Stimulated activated CD8-positive, alpha-beta memory T cell treated with anti-CD3 and anti-CD28 coated beads, Interleukin-7, amount 100 ng/mL, for 4 hours (primary cell): ENCODE data around the gene ATP6AP1.
"Not testable (repeated sequence)": the region's sequence is repeated elsewhere in the genome, so short reads cannot be mapped to it uniquely, and the experiment has no call there.

ENCODE experiments used
- DNase-seq, 2 donors: peaks; one replicate each; pipeline ENCODE4 v3.0.0-alpha.2; 2020; ENCODE audit warnings: low read depth in 2 of 2

Gene ATP6AP1

DNA sequence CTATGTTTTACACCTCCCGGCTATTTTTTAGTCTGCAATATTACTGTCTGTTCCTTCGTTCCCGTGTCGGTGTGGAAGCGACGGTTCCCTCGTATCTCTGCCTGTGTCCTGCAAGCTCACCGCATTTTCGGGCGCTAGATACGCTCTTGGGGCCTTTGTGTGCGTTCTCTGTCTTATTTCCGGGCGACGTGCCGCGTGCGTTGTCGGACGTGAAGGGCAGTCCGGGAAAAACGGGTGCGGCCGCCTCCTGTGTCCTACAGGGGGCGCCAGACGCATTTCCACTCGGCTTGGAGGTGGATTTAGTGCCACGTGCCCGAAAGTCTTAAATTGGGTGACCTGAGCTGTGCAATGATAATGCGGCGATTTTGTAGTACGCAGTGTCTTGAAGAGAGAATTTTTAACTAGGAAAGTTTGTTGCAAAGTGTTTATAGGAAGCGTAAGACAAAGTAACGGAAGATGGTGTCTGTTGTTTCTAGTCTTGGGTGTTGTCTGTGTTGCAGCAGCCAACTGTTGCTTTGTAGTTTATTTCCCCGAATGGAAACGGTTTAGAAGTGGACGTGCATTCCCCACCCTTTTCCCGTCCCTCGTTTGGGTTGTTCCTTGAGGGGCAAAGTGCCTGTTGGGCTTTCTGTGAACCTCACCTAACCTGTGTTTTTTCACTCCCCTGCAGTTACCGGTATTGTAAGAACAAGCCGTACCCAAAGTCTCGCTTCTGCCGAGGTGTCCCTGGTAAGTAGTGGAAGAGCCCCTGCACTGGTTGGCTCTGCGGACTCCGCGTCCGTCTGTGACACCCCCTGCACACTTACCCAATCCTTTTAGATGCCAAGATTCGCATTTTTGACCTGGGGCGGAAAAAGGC is 29.6 kb upstream of the ATP6AP1 start:
- peak; percentile 66 to 73 for DNase-seq

DNA sequence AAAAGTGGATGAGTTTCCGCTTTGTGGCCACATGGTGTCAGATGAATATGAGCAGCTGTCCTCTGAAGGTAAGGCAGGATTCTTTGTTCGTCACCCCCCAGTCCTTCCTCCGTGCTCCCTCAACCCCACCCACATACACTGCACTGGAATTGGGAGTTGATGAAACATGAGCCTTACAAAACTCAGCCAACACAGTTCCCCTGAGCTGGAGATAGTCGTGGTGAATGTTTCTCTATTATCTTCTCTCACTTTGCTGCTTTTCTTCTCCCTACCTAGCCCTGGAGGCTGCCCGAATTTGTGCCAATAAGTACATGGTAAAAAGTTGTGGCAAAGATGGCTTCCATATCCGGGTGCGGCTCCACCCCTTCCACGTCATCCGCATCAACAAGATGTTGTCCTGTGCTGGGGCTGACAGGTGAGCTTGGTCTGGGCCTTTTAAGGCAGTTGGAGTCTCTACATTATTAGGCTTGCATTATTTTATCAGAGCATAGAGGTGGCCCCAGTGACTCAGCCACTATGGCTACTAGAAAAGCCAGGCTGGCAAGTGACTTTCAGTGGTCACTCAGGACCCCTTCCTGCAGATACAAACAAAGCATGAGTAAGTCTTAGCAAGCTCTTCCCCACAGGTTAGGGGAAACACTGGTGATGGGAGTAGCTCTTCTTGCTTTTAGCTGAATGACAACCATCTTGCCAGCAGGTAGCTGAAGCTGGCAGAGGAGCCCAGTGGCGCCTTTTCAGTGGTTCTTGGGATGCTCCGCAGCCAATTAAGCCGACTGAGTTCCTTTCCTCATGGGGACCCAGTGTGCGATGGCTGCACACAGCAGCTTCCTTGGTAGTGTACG is 28.7 kb upstream of the ATP6AP1 start:
- DNase-seq = no peak

DNA sequence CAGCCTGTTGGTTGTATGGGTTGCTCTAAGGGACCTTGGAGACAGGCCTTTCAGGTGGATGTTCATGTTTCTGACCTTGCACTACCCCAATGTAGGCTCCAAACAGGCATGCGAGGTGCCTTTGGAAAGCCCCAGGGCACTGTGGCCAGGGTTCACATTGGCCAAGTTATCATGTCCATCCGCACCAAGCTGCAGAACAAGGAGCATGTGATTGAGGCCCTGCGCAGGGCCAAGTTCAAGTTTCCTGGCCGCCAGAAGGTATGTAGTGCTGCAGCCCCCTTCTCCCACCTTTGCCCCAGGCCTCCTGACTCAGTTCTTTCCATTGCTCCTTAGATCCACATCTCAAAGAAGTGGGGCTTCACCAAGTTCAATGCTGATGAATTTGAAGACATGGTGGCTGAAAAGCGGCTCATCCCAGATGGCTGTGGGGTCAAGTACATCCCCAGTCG is 28.1 kb upstream of the ATP6AP1 start:
- DNase-seq = not testable (repeated sequence)

DNA sequence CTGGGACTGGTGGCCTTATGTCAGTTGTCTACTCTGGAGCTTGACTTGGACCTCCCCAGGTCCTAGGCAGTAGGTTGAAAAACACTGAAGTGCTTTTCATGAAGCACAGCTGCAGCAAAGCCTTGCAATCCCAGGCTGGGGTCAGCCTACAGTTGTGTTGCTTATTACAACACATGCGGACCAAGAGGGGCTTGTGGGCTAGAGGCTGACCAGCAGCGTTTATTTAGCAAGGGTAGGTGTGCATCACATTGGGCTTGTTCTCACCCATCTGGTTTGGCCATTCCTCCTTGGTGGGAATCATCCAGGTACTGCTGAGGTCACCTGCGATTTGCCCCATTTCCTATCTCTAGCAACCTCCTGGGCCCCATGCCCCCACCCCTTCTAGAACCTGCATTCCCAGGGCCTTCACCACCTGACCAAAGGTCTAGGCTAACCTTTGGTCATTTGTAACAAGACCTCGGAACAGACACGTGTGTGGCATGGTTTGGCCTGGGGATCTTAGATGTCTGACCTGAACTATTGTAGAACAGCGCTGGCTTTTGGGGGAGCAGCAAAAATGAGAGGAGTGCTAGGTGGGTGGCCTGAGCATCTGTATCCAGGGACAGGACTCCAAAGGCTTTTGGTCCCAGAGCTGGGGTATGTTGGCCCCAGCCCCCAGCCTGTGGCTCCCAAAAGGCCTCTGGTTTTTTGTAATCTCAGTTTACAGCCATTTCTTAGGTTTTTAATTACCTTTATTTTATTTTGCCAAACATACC is 27.3 kb upstream of the ATP6AP1 start:
- no peak for DNase-seq

DNA sequence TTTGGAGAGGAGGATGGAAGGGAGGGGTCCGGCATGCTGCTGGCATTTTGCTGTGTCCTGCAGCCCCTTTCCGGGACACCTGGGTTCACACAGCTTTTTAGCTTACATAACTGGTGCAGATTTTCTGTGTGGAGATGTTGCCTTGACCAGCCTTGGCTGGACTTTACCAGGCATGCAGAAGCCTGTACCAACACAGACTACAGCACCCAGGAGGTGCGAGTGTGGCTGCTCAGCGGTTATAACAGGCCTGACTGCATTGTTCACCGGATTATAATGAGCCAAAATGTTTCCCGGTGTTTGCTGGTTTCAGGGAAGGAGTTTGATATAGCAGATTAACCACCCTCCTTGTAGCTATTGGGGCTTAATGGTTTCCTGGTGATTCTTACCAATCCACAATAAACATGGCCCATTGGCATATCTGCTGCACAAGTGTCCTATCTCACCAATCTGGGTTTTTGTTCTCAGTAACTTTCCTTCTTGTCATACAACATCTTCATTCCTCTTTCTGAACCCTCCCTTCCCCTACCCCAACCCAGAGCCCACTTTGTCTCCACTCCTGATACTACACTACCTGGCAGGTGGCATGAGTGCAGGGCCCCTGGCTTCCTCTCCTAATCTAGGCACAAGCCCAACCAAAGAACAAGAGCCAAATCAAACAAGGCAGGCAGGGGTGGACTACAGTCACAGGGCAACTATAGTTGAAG is 26.4 kb upstream of the ATP6AP1 start:
- no peak for DNase-seq

DNA sequence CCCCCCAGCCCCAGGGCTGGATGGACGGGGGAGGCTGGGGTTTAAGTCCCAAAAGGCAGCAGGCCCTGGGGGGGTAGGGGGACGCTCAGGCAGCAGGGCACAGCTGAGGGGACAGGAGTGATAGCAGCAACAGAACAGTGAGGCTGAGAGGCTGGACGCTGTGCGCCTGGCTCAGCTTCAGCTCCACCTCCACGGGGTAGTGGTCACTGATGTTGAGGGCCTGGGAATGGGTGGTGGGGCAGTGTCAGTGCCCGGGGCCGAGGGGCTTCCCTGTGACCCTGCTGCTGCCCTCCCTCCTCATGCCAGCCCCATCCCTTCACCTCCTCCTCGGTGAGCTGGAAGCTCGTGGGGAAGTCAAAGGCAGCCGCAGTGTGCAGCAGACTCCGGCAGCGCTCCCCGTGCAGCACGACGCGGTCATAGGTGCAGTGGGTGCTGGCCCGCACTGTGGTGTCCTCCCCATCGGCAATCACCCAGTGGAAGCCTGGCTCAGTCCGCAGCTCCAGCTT is 25.8 kb upstream of the ATP6AP1 start:
- no peak for DNase-seq

DNA sequence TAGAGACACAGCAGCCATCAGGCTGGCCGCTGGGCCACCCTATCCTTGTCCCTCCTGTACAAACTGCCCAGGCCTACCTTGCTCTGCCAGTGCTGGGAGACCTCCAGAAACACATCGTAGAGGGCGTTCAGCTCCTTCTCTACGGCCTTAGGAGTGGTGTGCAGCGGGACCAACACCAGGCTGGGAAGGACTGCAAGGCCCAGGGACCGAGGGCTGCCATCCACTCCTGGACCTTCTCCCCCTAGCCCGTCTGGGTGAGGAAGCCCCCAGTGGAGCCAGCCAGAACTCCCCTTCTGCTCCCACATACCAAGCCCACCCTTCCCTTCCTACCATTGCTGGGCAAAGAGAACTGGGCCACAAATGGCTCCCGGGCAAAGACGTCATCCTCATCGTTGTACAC is 25.3 kb upstream of the ATP6AP1 start:
- DNase-seq = no peak

DNA sequence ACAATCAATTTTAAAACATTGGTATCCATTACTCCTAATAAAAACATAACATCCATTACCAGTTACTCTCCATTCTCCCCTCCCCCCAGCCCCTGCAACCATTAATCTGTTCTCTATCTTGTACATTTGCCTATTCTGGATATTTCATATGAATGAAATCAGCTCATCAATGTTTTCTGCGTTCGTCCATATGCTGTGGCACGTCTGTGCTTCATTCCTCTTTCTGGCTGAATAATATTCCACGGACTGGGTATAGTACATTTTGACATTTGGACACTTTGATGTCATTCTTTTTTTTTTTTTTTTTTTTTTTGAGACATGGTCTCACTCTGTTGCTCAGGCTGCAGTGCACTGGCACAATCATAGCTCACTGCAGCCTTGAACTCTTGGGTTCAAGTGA is 24.6 kb upstream of the ATP6AP1 start:
- DNase-seq = no peak

DNA sequence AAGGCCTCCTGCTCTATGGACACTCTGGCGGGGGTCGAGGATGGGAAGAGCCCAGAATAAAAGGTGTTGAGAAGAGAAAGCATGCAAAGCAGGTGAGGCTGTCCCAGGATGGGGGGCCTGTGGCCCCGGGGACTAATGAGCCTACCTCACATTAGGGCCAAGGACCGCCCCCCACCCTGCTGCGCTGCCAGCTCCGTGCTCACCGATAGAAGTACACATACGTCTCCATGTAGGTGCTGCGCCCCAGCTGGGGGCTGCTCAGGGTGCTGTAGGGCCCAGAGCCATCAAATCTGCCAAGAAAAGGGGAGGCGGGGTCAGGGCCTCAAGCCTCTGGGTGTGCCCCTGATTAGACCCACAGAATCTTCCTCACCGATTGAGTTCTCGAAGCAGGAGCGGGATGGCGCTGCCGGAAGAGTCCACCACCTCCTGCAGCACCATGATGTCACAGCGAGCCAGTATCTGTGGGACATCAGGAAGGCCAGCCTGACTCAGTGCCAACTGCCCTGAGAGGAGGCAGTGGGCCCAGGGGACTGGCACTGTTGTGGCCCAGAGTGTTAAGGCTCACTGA is 23.8 kb upstream of the ATP6AP1 start:
- no peak for DNase-seq

DNA sequence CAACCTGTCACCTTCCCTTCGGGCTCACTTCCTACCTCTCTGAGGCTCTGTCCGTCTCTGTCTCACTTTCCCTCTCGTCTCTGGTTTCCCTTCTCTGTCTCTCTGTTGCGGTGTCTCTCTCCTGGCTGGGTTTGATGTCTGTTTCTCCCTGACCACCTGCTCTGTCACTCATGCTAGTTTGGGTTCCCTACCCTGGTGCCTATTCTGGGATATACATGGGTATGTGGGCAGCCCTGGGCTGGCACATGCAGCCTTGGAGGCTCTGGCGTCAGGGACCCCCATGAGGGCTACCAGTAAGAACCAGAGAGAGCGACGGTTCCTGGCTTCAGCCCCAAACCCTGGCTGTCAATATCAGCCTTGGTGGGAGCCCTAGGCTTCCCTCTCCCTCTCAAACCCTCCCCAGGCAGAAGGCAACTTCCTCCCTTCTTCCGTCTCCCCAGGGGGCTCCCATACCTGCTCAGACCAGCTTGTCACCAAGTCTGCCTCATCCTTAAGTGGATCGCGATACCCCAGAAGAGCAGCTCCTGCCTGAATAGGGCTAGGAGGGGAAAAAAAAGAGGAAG is 19.7 kb upstream of the ATP6AP1 start:
- DNase-seq = no peak

DNA sequence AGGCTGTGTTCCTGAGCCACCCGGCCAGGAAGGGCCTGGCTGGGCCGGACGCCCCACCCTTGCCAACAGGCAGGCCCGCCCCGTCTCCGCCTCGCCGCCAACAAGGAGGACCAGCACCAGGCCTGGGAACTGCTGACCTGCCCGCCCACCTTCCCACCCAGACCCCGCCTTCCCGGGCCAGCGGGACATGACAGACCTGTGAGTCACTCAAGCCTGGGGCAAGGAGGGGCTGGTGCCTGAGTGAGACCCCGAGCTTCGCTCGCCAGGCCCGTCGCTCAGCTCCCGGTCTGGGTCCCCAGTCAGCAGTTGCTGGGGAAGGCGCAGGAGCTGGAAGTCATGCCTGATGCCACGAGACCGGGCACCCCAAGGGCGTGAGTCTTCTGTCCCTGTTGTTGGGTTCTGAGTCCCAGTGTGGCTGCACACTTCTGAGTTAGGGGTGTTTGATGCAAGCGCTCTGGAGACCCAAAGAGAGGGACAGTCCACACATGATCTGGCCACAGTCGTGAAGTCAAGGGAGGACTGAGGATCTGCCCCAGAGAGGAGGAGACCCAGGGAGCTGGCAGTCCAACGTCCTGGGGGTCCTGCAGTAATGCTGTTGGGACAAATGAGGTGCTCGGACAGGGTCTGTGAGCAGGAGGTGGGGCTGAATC is 19.1 kb upstream of the ATP6AP1 start, which contains the start of gene DNASE1L1:
Gene DNASE1L1 (minus strand): TSS at position 33 of the 650 bp plus-strand sequence. CDS start 3,686 bp downstream, outside the sequence.
- DNase-seq = peak in 1 of 2 donors; percentile 38

DNA sequence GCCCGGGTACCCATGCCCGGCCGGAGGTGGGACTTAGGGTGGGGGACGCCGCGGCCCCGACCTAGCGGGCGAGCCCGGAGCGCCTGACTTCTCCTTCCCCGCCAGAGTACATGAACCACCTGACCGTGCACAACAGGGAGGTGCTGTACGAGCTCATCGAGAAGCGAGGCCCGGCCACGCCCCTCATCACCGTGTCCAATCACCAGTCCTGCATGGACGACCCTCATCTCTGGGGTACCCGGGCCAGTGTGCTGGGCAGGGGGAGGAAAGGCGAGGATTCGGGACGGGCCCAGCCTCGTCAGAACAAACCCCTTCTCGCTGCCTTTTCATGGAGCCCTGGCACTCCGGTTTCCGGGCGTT is 16.5 kb upstream of the ATP6AP1 start:
- DNase-seq = peak in 1 of 2 donors; percentile 44

DNA sequence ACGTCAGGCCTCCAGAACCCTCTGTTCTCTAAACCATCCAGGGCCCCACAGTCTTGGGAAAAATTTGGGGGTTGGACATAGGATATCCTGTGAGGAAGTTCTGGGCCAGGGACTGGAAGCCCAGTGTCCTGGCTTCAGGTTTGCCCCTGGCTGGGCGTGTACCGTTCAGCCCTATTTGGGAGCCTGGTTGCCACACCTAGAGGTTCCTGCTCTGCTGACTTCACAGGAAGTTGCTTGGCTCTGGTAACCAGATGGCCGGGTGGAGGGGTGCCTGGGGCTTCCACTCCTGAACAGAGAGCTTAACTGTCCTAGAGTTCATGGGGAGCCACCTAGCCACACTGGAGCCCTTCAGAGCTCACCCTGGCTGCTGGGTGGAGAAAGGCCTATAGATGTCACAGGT is 16.0 kb upstream of the ATP6AP1 start:
- no peak for DNase-seq

DNA sequence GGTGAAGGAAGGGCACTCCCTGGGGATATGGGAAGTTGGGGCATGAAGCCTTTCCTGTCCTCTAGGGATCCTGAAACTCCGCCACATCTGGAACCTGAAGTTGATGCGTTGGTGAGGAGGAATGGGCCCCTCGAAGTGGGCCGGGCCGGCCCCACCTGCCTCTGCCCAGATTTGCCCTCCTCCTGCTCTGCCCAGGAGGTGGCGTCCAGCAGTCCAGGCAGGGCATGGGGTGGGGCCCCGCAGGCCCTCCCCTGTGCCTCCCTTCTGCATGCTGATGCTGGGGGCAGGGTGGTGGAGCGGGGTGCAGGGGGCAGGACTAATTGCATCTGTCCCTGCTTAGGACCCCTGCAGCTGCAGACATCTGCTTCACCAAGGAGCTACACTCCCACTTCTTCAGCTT is 15.3 kb upstream of the ATP6AP1 start:
- DNase-seq = no peak

DNA sequence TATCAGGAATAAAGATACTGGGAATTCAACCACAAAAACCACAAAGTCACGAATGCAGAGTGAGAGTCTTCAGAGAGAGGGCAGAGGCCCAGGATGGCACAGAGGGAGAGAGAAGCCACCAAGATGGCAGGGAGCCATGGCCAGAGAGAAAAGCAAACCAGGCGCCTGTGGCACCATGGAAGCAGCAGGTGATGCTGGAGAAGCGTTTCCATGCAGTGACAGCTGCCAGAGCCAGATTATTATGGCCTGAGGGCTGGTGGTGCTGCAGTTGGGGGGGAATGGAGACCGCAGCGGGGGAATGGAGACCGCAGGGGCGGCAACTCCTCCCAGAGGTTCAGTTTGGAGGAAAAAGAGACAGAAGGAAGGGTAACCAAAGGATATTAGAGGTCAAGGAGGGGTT is 11.3 kb upstream of the ATP6AP1 start:
- no peak for DNase-seq

DNA sequence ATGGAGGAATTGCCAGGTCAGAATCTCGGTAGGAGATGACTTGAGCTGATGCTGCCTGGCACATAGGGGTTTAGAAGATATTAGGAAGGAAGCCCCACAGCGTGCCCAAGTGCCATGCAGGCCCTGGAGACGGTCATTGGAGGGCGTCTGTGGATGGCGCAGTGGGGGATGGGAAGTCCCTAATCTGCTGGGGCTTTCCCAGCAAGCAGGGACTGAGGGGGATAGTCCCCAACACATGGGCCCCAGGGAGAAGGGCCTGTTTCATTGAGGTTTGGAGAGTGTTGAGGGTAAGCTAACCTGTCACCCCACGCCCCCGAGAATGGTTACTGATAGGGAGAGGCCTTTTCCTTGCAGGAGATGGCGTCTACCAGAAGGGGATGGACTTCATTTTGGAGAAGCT is 9.3 kb upstream of the ATP6AP1 start:
- DNase-seq = no peak

DNA sequence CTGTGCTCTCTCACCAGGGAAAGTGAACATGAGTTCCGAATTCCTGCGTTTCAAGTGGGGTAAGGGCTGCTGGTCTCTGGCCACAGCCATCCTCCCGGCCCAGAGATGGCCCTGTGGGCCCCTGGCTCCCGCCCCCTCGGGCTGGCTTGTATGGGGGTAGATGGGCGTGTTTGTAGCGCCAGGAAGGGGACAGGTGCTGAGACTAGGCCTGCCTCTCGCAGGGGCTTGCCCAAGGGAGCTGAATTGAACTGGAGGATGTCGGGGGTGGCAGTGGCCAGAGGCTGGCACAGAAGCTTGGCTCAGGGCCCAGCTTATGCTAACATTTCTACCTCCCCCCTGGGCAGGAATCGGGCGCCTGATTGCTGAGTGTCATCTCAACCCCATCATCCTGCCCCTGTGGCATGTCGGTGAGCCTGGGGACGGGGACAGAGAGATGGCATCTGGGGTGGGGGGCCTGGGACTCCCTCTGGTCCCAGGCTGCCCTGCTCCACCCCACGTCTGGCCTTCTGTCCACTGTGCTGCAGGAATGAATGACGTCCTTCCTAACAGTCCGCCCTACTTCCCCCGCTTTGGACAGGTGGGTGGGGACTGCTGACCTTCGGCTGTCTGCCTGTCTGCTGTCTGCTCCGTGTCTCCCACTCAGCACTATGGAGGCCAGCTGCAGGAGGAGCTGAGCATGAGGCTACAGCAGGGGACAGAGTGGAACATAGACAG is 8.6 kb upstream of the ATP6AP1 start:
- no peak for DNase-seq

DNA sequence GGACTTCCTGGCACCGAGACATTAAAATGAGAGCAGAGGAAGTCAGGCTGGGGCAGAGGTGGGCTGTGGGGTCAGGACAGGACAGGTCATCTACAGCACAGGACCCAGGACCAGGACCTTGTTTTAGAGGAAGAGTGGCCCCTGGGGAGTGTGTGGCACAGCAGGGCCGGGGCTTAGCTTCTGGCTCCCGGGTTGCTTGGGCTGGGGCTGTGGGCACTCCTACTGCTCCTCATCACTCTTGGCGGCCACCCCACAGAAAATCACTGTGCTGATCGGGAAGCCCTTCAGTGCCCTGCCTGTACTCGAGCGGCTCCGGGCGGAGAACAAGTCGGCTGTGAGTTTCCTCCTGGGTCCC is 8.1 kb upstream of the ATP6AP1 start:
- no peak for DNase-seq
